ENCODE measurements around the gene NCOA1.

DNA sequence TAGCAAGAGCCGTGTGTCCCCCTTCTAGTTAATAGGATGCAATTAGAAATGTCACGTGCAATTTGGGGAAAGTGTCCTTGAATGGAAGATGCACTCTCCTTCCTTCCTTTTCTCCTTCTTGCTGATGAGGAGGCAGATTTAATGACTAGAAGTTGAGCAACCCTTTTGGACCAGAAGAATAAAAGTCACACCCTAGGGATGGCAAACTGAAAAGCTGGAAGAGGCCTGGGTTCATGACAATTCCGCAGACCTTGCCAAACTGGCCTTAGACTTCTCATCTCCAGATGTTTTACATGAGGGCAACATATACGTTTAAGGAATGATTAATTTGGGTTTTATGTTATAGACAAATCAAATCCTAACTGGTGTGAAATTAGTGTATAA is 38.6 kb upstream of the NCOA1 start:
- no peak for TF ChIP-seq CTCF (IDR thresholded peaks at IDR 0.05; ENCODE audit: low read depth, low read length, missing input control)
- no peak for TF ChIP-seq YY1 (IDR thresholded peaks at IDR 0.05)
- TF ChIP-seq JUND (IDR thresholded peaks at IDR 0.05) = no peak
- TF ChIP-seq, protein P1, sequence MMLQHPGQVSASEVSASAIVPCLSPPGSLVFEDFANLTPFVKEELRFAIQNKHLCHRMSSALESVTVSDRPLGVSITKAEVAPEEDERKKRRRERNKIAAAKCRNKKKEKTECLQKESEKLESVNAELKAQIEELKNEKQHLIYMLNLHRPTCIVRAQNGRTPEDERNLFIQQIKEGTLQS (IDR thresholded peaks at IDR 0.05) = no peak
- no peak for TF ChIP-seq RXRA (IDR thresholded peaks at IDR 0.05)
- TF ChIP-seq RAD21 (IDR thresholded peaks at IDR 0.05) = no peak

Measured in liver (tissue), 3 donors.